ENCODE data around the gene ASIC2. TPM values are rescaled to one million over a fixed set of nuclear protein-coding genes. Genes with fewer than 3 reads are reported as not detected.

The ASIC2 gene
- total and polyA plus RNA-seq, 7 donors: under 0.01 to 0.60 (median 0.19) TPM; not detected in 3

GRCh38 chr17:33204701-33205100, 88.4 kb downstream of the ASIC2 start:
- WGBS, 2 donors: 87 to 88% methylated on average over 2 of the region's 2 CpGs
- TF ChIP-seq POLR2A (IDR thresholded peaks at IDR 0.05) (no peak), POLR2AphosphoS5 (IDR thresholded peaks at IDR 0.05) (no peak), EP300 (IDR thresholded peaks at IDR 0.05) (no peak)
- TF ChIP-seq, protein P1, sequence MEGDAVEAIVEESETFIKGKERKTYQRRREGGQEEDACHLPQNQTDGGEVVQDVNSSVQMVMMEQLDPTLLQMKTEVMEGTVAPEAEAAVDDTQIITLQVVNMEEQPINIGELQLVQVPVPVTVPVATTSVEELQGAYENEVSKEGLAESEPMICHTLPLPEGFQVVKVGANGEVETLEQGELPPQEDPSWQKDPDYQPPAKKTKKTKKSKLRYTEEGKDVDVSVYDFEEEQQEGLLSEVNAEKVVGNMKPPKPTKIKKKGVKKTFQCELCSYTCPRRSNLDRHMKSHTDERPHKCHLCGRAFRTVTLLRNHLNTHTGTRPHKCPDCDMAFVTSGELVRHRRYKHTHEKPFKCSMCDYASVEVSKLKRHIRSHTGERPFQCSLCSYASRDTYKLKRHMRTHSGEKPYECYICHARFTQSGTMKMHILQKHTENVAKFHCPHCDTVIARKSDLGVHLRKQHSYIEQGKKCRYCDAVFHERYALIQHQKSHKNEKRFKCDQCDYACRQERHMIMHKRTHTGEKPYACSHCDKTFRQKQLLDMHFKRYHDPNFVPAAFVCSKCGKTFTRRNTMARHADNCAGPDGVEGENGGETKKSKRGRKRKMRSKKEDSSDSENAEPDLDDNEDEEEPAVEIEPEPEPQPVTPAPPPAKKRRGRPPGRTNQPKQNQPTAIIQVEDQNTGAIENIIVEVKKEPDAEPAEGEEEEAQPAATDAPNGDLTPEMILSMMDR (IDR thresholded peaks at IDR 0.05): no peak
- intact Hi-C loops (cut with DNase I): no loop called here

GRCh38 chr17:33204156-33204555, 88.9 kb downstream of the ASIC2 start:
- intact Hi-C loops (cut with DNase I): no loop called here
- Histone ChIP-seq H3K4me3 (no peak overlapping the region), H3K27me3 (no peaks in the 10 kb centered on the region), H3K9me3 (no peaks in the 10 kb centered on the region), H3K36me3 (no peaks in the 10 kb centered on the region), H3K27ac (no peak overlapping the region), H3K4me1 (no peaks in the 10 kb centered on the region)
- DNase-seq: no peak
- 83 to 91% methylated on average over 3 of the region's 3 CpGs for WGBS, 2 donors
- no peak for TF ChIP-seq EP300 (IDR thresholded peaks at IDR 0.05)
- TF ChIP-seq, protein P1 (IDR thresholded peaks at IDR 0.05): no peak
- no peak for TF ChIP-seq POLR2AphosphoS5 (IDR thresholded peaks at IDR 0.05)
- TF ChIP-seq POLR2A (IDR thresholded peaks at IDR 0.05): no peak

More at GRCh38 chr17:33204701-33205100, 88.4 kb downstream of the ASIC2 start:
- Histone ChIP-seq H3K4me1 (no peaks in the 10 kb centered on the region), H3K27ac (no peak overlapping the region), H3K4me3 (no peak overlapping the region), H3K9me3 (no peaks in the 10 kb centered on the region), H3K27me3 (no peaks in the 10 kb centered on the region), H3K36me3 (no peaks in the 10 kb centered on the region)
- DNase-seq: no peak

- WGBS, 2 donors: 62 to 76% methylated on average over 10 of the region's 10 CpGs
- TF ChIP-seq POLR2A (IDR thresholded peaks at IDR 0.05): no peak
- H3K36me3 ChIP-seq: no peaks in the 10 kb centered on the region
- H3K27ac ChIP-seq: no peak overlapping the region
- intact Hi-C loops (cut with DNase I): no loop called here
- no peaks in the 10 kb centered on the region for H3K9me3 ChIP-seq
- H3K27me3 ChIP-seq: no peaks in the 10 kb centered on the region
- no peaks in the 10 kb centered on the region for H3K4me1 ChIP-seq
- DNase-seq: no peak
- H3K4me3 ChIP-seq: no peak overlapping the region
Observed at GRCh38 chr17:33202796-33203495, 90.1 kb downstream of the ASIC2 start.

- 55 to 77% methylated on average over 7 of the region's 7 CpGs for WGBS, 2 donors
- Histone ChIP-seq H3K9me3 (no peaks in the 10 kb centered on the region), H3K27ac (no peak overlapping the region), H3K36me3 (no peaks in the 10 kb centered on the region), H3K27me3 (no peaks in the 10 kb centered on the region), H3K4me1 (no peaks in the 10 kb centered on the region), H3K4me3 (no peak overlapping the region)
- TF ChIP-seq POLR2AphosphoS5 (IDR thresholded peaks at IDR 0.05) (no peak), POLR2A (IDR thresholded peaks at IDR 0.05) (no peak), EP300 (IDR thresholded peaks at IDR 0.05) (no peak)
- TF ChIP-seq, protein P1 (IDR thresholded peaks at IDR 0.05): no peak
- DNase-seq: no peak
- intact Hi-C loops (cut with DNase I): no loop called here
Observed at GRCh38 chr17:33202021-33202420, 91.1 kb downstream of the ASIC2 start.

DNA sequence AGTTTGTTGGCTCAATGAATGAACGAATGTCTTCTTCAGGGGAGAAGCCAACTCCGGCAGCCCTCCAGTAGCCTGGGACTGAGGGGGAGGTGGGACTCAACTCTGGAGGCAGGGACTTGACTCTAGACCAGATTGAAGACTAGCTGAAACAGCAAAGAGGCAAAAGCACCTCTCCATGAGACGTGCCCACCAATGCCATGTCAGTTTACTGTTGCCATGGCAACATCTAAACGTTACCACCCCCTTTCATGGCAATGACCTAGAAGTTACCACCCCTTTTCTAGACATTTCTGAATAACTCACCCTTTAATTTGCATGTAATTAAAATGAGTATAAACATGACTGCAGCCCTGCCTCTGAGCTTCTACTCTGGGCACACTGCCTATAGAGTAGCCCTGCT, 91.8 kb downstream of the ASIC2 start:
- Histone ChIP-seq H3K9me3 (no peaks in the 10 kb centered on the region), H3K4me3 (no peak overlapping the region), H3K27me3 (no peaks in the 10 kb centered on the region), H3K4me1 (no peaks in the 10 kb centered on the region), H3K36me3 (no peaks in the 10 kb centered on the region), H3K27ac (no peak overlapping the region)
- intact Hi-C loops (cut with DNase I): no loop called here
- no peak for DNase-seq
- 71 to 79% methylated on average over 4 of the region's 4 CpGs for WGBS, 2 donors
- TF ChIP-seq, protein P1 (IDR thresholded peaks at IDR 0.05): no peak
- TF ChIP-seq POLR2AphosphoS5 (IDR thresholded peaks at IDR 0.05) (no peak), EP300 (IDR thresholded peaks at IDR 0.05) (no peak), POLR2A (IDR thresholded peaks at IDR 0.05) (no peak)

Data from sigmoid colon (tissue), 7 donors.